HG03442 (cell line): ENCODE measurements around the gene RARB.

ENCODE experiments used
- ATAC-seq: cut with Tn5 transposase; IDR thresholded peaks from one replicate; pipeline ENCODE4 v1.9.1; 2021; ENCODE audit warnings: mild to moderate bottlenecking, moderate library complexity; ENCODE audit not compliant: unreplicated experiment

RARB gene

GRCh38 chr3:25573386-25574171, 145.5 kb downstream of the RARB start:
- no peak for ATAC-seq

DNA sequence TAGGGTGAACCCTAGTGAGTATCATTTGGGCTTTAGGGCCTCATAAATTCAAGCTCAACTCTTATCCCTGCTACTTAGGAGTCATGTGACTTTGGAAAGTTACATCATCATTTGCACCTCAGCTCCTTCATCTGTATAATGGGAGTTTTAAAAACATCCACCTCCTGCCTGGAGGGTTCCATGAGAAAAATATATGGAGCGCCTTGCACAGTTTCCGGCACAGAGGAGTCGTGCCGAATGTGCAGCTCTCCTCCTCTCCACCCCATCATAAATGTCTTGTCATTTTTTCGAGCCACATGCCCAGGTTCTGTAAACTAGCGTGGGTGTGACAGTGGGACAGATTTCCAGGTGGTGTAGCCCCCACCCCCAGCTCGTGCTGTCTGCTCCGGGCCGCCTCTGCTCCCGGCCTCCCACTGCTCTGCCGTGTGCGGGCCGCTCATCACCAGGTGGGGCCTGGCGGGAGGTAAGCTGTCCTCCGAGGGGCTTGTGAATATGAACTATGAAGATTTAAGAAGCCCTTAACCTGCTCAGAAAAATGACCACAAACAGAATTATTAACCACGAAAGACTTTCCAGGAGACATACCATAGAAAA, 146.2 kb downstream of the RARB start:
- no peak for ATAC-seq

DNA sequence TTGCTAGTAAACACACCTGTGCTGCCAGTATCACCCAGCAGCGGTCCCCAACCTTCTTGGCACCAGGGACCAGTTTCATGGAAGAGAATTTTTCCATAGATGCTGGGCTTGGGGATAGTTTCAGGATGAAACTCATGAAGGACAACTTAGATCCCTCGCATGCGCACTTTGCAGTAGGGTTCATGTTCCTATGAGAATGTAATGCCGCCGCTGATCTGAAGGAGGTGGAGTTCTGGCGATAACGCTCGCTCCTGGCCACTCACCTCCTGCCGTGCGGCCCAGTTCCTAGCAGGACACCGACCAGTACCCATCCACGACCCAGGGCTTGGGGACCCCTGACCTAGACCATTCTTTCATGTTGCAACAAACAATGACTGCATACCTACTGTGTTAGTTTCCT, 146.9 kb downstream of the RARB start:
- no peak for ATAC-seq

DNA sequence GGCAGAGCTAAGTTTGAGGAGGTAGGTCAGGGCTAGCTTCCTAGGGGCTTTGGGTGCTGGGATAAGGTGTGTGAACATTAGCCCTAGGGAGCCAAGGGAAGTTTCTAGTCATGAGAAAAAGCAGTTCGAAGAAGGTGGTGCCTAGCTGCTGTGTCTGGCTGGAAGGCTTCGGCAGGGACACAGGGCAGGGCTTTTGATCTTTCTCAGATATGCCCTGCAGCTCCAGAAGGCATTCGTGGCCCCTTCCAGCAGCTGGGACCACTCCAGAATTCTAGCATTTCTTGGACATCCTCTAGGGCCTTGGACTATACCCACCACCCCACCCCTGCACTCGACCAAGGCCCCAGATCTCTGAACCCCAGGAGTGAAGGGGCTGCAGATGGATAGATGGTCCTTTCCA, 148.1 kb downstream of the RARB start:
- no peak for ATAC-seq

DNA sequence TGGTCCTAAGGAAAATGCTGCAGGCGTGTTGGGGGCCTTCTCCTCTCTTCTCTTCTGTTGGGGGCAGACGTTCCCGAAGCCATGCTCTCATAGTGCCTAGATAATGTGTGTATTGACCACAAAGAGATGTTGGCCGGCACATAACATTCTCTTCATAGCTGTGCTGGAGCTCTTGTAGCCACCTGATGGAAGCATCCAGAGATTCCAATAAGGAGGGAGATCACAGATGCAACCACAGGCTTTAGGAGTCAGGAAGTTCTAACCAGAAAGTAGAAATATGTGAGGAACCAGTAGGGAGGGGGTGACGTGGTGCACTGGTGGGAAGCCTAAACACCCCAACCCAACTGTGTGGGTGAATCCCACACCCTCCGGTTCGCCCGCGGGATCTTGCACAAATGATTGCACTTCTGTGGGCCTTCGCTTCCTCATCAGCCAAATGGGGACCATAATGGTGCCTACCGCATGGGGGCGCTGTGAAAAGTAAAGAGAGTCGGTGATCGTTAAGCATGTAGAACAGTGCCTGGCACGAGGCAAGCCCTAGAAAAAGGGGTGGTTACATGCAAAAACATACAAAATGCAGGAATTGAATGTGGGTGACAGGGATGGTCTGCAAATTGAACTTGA, 148.9 kb downstream of the RARB start:
- no peak for ATAC-seq

DNA sequence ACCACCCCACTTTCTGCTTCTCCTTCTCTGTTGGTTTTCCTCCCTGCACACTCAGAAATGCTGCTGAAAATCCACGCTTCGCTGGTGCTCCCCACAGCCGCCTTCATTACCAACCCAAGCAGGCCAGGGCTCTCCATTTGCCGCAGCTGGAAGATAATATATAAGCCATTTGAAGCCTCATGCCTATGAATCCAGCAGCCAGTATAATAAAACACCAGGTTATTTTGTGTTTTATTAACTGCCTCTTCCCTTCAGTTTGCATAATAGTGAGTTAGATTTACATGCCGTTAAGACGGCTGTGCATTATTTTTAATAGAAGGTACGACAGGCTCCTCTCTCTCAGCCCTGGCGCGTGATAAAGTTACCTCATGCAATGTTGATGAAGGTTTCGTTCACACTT, 150.0 kb downstream of the RARB start:
- no peak for ATAC-seq

- no peak for ATAC-seq
Measured at GRCh38 chr3:25580534-25580933, 152.5 kb downstream of the RARB start.

GRCh38 chr3:25581335-25581734, 153.3 kb downstream of the RARB start:
- ATAC-seq: no peak

GRCh38 chr3:25581823-25582222, 153.8 kb downstream of the RARB start:
- no peak for ATAC-seq

- ATAC-seq: no peak
Measured at GRCh38 chr3:25582242-25582641, 154.2 kb downstream of the RARB start.

GRCh38 chr3:25583343-25583742, 155.3 kb downstream of the RARB start:
- ATAC-seq: no peak

DNA sequence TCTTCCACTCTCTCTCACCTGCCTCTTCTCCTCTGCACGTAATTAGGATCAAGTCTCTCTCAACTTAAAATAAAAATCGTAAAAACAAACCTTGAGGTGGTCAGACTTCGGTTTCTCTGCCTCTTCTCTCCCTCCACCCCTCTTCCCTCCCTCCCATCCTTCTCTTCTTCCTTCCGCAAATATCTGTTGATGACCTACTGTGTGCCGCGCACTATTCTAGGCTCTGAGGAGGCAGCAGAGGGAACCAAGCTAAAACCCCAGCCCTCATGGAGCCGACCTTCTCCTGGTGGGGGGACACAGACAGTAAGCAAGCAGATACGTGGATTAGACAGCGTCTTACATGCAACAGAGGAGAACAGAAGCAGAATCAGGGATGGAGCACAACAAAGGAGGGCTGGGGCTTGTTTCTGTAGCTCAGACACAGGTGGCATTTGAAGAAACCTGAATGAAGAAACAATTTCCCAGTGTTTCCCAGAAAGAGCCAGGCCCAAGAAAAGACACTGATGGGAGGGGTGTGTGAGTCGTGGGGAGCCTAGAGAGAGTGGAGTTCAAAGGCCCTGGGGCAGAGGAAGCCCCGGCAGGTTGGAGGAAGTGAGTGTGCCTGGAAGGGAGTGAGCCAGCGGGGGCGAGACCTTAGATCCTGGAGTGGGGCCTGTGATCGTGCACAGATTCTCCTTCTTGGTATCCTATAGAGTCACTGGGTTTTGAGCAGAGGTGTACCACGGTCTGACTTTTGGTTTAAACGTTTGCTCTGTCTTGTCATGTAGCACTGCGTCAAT, 156.1 kb downstream of the RARB start:
- no peak for ATAC-seq

- no peak for ATAC-seq
Measured at GRCh38 chr3:25585361-25586166, 157.5 kb downstream of the RARB start.

DNA sequence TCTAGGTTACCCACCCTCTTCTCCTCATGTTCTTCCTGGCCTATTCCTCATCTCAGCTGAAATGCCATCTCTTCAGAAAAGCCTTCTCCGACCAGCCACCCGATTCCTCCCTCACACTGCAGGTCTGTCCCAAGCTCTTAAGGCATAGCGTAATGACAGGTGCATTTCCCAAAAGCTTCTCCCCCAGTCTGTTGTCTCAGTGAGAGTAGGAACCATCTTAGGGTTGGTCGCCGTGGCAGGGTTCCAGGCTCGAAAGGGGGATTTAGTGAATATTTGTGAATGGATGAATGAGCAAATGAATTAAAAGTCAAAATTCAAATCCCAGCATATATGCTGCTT, 158.1 kb downstream of the RARB start:
- ATAC-seq: no peak

GRCh38 chr3:25586553-25586952, 158.5 kb downstream of the RARB start:
- ATAC-seq: no peak

- no peak for ATAC-seq
Measured at GRCh38 chr3:25587094-25587493, 159.0 kb downstream of the RARB start.

DNA sequence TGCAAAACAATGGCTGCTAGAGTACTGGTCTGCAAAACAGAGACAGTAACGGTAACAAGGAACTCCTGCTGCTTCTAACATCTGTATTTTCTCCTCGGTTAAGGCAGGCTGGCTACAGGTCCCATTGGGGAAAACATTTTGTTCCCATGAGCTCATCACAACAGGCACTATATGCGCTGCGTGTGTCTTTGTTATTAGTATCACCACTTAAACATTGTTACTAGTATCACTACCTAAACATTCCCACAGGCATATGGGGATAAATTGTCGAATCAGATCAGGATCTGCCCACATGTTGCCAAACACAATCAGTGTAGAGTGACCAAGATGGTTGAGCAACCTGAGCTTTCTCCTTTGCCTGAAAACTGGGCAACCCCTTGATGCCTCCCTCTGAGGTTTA, 159.5 kb downstream of the RARB start:
- ATAC-seq: no peak

DNA sequence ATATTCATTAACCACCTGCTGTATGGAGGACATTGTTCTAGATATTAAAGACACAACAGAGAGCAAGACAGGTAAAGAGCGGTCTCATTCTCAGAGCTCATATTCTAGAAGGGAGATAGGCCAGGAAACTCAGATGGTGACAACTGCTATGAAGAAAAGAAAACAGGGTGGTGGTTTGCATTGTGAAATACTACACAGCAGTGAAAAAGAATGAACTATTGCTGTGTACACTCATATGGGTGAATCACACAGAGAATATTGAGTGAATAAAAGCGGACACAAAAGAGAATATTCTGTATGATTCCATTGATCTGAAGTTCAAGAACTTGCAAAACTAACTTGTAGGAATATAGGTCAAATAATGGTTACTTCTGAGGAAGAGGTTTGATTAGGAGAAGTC, 159.9 kb downstream of the RARB start:
- no peak for ATAC-seq

DNA sequence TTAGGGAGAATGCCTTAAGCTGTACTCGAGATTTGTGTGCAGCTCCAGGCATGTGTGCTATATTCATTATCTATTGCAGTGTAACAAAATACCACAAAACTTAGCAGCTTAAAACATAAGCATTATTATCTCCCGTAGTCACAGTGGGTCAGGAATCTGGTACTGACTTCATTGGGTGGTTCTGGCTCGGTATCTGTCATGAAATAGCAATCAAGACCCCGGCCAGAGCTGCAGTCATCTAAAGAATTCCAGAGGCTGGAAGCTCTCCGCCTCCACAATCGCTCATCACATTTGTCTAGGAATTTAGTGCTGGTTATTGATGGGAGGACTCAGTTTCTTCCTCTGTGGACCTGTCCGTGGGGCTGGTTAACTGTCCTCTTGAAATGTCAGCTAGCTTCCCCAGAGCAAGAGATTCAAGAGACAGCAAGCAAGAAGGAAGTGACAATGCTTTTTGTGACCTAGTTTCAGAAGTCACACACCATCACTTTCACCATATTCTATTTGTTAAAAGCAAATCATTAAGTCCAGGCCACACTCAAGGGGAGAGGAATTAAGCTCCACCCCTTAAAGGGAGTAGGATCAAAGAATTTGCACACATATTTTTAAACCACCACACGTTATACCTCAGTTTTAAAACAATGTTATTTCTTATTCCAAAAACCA, 160.5 kb downstream of the RARB start:
- ATAC-seq: no peak

DNA sequence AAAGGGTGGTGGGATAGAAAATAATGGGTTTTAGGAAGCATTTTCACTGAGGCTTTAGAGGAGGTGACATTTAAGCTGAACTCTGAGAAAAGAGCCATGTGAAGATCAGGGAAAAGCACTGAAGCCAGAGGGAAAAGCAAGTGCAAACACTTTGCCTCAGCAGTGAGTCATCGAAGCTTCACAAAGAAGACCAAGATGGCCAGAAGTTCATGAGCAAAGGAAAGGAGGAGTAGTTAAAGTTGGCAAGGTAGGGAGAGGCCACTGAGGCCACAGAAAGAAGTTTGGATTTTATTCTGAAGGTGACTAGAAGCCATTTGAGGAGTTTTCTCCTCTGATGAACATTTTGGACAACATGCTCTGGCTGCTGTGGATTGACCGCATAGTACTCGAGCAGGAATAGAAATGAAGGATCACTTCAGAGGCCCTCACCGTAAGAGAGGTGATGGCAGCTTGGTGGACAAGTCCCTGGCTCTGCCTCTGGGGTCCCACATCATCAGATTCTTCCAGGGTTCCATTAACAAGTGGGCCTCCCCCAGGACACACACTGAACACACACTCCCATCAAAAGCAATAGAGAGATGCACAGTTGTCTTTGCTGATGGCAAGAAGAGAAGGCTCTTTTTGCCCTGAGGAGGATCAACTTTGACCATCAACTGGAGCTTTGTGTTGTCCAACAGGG, 161.2 kb downstream of the RARB start:
- no peak for ATAC-seq
